Endometrium (tissue), 2 donors: ENCODE data around the gene TENM4.

Source experiments
- FAIRE-seq: peaks from 2 replicates; lab custom pipeline; 2012; peaks lifted over from hg19 to GRCh38; lab: Jason Lieb, UNC
- donor health status: control.
- donor health status: control.

Gene TENM4

DNA sequence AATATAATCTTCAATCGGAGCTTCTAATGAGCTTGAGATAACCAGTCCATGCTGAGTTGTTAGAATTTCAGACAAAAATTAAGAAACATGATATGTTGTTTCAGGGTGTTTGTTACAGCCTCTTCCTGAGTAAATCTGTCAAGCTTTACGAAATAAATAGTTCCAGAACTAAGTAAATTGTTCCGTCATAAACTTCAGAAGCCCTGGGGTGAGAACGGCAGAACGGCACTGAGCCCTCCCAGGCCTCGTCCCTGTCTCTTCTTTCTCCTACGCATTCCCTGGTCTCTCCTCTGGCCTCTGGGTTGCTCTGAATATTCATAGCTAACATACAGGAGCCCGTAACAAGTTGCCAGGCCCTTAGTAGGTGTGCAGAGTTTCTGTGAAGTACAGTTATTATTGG lies 475.4 kb downstream of the TENM4 start:
- FAIRE-seq: no peak

DNA sequence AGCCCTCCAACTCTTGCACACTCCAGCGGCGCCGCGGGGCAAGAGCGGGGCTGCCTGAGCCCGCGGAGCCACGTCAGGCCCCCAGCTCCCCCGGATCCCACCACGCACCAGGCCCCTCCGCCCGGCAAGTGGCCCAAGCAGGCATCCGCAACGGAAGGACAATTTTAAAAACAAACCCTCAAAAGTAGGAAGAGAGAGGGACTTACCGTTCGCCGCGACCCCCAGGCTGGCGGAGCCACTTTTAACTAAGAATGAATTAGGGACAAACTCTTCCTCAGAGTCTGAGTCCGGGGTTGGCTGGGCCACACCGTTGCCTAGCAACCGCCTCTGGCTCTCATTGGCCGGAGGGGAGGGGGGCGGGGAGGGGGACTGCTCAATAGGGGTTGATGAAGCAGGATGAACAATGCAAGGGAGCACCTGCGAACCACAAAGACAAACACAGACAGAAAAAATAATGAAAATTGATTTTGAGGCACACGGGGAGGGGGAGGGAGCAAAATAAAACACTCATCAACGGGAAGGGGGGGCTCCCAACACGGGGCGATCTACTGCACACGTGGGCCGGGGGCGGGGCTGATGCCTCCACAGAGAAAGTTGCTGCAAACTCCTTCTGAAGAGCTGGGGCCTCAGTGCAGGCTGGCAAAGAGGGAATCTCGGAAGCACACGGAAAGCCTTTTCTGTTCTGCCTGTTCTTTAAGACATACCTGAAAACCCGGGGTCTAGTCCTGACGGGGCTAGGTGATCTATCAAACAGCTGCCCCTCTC lies 478.7 kb downstream of the TENM4 start:
- FAIRE-seq: no peak

DNA sequence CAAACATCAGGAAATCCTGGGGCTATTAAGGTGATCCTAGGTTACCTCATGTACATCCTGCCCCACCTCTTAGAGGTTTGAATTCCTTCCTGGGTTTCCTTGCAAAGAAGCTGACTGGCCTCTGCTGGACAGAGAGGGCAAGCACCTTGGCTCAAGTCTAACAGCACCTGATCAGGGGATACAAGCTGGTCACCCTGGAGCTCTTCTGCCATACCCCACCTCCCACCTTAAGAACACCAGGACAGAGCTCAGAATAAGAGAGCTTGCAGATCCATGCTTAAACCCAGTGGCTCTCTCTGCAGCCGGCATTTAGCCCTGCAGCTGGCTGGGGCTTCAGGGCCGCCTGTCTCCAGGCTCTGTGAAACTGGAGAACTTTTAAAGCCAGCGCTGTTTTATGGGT lies 479.6 kb downstream of the TENM4 start:
- FAIRE-seq: no peak

DNA sequence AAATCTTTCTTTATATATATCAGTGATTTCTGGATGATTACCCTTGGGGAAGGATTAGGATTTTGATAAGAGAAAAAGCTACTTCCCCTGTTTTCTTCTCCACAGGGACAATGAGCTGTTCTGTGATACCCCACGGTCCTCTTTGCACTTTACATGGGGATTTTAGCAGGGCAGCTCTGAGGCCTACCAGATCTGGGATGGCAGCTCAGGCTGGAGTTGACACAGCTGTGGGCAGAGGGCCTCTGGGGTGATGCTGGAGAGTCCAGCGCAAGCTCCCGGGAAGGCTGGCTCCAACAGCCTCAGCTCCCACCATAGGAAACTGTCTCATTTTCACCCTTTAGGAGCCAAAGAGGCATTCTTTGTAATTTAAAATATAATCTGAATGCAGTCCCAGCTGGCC lies 482.4 kb downstream of the TENM4 start:
- FAIRE-seq: no peak

DNA sequence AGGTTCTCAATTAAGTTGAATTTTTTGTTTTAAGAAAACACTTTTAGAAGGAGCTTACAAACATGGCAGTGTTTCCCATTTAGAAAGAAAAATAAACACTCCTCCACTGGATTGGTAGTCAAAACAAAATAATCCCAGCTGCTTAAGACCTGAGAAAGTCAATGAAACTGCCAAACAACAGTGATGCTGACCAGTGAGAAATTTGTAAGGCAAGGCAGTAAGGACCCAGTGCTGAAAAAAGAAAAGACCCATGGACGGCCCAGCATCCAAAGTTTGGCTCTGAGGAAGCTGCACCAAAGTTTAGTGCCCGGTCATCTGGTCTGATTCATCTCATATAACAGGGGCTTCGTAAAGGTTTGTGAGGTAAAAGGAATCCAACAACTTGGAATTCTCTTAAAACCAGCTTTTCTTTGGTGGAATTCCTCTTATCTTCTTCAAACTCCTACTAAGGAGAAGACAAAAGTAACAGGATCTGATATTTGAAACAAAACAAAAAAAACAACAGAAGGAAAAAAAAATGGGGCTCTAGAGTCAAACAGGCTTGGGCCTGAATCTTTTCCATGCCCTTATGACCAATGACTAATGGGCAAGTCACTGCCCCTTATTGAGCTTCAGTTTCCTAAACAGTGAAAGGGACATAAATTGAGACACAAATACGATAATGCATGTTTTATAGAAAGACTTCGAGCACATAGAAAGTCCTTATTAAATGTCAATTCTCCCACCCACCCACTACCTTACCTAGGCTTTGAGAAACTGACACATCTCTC lies 483.2 kb downstream of the TENM4 start:
- peak; percentile 98 for FAIRE-seq

DNA sequence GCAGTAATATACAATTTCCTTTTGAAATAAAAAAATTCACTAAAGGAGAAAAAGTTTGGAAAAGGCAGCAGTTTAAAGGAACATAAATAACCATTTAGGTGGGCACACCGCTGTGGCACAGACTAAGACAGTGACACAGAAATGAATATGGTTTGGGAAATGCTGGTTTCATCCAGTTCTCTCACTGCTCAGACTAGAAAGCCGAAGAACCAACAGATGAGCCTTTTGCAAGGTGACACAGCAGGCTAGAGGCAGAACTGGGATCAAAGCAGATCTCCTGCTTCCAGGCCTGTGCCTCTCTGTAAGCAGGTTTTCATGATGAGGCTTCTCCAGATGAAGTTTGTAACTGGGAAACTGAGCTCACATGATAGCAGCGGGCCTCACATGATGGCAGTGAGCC lies 486.1 kb downstream of the TENM4 start:
- FAIRE-seq: no peak

DNA sequence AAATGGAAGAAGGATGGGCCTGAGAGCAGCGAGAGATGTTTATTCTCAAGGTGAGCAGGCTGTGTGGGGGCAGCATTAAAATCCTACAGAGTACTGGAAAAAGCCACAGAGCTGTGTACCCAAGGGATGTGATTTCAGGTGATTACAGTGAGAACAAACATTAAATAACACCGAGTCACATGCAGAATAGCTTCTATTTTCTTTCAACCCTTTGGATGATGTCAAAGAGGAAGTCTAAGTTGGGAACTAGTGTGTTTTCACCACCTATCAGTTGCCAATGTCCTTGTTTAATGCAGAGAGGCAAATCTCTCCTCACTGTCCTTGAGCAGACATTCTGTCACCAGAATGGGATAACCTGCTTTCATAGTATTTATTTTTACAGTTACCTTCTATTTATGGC lies 486.6 kb downstream of the TENM4 start:
- no peak for FAIRE-seq

DNA sequence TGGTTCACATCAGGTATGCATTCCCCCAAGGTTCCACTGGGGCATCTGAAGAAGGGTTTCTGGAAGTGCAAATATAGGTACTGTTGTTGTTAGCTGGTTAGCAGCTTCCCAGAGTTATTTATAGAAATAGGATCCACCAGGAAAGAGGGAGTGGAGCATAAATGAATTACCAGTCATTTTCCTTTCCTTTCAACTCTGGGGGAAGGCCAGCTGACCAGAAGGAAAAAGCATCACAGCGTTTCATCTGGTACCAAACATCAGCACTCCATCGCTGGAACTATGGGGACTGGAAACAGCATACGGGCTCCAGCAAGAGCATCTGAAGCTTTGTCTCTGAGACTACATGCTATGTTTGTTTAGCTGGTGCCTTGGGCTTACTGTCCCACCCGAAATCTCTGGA lies 487.9 kb downstream of the TENM4 start:
- FAIRE-seq: no peak

DNA sequence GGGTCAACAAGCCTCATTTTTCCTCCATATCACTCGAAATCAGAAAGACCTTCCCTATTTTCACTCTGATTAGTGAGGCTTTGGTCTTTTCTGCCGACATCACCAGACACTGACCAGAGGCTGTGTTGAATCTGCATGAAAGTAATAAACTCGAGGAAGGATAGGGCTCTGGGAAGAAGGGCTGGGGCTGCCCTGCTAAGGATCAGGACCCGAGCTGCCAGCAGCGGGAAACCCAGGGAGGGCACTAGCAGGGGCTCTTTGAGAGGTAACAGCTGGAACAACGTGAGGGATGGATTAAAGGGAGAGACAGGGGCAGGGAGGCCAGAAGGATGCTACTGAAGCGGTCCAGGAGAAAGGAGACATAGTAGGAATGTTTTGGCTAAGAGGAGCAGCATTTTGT lies 488.7 kb downstream of the TENM4 start:
- FAIRE-seq: no peak

DNA sequence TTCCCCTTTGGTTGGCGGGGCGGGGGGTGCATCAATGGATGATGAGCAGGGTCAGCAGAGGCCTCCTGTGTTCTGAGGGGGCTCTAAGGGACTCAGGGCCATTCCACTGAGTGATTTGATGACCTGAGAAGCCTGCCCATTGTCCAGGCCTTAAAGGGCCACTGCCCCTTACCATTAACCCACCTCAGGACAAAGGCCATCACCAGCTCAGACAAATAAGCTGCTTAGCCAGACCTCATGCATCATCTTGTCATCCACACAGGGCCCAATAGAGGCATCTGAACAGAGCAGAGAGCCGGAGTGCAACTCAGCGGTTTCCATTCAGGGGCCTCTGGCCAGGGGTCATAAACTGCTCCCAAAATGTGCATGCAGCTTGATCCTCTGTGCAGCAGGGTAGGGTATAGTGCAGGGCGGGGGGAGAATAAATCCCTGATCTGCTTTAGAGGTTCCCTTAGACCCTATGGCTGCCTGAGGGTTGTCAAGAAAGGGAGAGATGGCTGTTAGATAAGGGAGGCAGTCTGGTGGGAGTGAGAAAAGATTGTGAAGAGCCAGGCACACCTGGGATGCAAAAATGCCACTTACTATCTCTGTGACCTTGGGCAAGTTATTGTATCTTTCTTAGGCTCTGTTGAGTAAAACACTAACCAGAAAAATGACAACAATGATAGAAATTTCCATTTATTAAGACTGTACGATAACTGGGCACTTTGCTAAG lies 490.7 kb downstream of the TENM4 start:
- FAIRE-seq: no peak

DNA sequence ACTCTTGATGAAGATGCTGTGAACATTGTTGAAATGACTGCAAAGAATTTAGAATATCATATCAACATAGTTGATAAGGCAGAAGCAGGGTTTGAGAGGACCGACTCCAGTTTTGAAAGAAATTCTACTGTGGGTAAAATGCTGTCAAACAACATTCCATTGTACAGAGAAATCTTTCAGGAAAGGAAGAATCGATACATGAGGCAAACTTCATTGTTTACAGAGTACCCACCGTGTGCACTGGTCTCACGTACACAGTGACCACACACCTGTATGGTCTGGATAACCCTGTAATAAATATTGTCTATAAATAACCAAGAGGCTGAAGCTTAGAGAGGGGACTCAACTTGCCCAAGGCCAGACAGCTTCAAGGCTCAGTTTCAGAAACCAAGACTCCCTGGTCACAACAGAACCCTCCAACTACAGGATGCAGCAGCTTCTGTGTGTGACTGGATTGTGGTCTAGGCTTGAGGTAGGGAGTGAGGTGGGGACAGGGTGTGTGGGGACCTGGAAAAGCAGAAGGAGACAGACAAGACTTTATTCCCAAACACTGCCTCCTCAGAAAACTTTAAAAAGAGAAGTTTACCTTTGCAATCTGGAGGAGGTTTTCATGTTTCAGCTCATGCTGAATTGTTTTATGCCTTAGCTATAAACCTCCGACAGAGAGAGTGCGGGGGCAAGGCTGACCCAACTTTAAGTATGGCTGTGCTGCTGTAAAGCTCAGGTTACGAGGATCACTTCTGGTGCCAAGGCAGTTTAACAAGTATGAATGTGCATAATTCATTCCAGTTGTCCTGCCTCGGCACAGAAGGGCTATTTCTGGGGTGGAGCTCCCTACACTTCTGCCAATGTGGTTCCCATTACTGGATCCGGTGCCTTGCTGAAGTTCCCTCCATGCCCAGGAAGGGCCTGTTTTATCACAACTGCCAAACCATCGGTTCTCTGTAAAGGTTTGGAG lies 493.6 kb downstream of the TENM4 start:
- FAIRE-seq: peak; percentile 68

DNA sequence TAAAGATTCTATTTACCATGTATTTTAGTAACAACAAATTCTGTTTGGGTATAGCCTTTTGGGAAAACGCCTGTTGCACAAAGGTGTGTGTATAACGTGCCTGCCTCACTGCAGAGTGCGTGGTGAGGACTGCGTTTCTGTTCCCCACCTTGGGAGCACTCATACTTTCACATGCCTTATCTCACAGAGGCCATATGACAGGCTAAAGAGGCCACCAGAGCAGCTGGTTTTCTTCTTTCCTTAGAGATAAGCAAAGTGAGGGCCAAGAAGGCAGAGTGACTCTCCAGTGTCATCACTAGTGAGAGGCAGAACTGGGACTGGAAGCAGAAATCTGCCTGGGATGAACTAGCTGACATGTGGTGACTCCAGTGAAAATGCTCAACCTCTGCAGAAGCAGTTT lies 497.0 kb downstream of the TENM4 start:
- no peak for FAIRE-seq

DNA sequence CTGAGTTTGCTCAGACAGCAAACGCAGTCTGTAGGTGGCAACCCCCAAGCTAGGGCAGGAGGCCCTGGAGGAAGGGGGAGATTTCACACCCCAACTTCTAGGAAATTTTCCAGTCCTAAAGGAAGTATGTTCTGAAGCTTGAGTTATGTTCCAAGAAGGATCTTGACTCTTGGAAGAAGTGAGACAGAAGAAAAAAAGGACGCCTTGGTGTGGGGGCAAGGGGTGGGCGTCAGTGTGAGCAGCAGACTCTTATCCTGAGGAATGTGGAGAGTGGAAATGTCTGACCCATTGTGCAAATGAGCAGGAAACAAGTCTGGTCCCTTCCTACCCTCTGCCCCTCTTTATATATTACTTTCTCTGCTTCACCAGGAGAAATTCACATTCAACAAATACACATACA lies 497.7 kb downstream of the TENM4 start:
- no peak for FAIRE-seq

DNA sequence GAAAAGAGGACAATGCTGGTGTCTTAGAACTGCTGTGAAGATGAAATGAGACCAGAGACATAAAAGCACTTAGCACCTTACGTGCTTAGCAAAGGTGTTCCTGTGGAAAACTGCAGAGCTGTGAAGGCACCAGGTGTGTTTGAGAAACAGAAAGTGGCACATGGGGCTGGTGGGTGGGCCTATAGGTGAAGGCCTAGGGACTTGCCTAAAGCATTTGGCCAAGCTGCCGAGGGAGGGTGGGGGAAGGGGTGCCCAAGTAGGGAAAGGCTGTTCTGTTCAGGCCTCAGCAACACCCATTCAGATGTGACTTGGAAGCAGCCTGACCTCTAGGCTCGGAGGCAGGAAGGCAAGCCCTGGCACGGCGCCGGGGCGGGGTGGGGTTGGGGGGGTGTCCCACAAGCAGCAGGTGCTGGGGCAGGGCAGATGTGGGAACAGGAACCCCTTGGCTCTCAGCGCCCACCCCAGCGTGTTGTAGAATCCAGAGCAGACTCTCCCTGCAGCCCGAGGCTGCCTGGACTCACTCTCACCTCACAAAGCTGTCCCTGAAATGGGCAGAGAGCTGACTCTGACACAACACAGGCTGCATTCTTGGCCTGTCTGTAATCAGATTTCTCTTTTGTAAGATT lies 499.5 kb downstream of the TENM4 start:
- FAIRE-seq: no peak

DNA sequence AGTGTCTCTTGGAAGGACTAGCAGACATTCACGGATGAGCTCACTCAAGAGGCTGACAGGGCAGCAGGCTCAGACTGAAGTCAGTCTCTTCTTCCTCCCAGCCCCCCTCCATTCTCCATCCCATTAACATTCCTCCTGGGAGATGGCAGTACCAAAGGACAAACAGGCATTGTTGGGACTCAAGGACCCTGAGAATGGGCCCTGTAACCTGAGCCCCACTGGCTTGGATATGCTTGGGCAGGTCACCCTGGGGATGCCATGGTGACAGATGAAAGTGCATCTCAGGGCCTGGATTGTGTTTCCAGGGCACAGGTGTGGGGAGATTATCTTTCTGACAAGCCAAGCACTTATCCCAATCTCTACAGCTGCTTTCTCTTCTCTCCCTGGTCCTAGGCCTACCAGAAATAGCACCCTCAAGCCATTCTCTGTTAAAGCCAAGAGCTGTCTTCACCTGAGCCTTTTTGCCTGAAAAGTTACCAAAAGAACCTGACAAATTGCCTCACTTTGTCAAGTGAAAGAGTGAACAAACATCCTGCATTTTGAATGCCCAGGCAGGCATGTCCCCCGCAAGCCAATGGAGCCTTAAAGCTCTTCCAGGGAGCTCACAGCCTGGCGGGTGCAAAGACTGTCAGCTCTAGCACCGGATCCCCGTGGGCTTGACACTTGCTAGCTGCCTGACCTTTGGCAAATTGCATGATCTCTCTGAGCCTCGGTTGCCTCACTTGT lies 500.2 kb downstream of the TENM4 start:
- FAIRE-seq: no peak

DNA sequence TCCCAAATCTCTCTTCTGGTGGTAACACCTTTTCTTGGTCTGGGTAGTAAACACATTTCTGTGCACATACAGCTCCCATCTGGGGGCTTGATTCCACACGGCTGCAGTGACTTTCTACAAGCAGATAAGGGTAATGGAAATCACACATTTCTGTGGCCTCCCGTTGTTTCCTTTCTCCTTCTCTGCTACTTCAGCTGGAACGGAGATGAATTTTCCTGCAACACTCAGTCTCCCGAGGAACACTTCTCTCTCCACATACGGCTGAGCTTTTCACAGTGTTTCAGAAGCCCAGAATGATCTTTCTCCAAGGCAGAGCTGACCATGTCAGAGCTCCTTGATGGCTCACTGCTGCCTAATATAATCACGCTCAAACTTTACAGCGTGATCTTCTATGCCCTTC lies 501.9 kb downstream of the TENM4 start:
- FAIRE-seq: no peak

DNA sequence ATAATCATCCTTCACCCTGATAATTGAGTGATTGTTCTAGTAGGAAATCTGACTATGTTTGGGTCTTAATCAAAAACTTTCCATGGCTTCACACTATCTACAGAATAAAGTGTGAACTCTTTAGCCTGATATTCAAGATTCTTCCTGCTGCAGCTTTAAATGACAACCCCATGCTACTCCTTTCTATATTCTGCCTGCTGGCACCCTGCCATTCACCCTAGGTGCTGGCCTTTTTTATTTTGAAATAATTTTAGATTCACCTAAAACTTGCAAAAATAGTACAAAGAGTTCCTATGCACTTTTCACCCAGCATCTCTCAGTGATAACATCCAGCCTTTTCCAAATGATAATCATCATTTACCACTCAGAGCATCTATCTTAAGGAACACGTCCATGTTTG lies 502.8 kb downstream of the TENM4 start:
- no peak for FAIRE-seq

DNA sequence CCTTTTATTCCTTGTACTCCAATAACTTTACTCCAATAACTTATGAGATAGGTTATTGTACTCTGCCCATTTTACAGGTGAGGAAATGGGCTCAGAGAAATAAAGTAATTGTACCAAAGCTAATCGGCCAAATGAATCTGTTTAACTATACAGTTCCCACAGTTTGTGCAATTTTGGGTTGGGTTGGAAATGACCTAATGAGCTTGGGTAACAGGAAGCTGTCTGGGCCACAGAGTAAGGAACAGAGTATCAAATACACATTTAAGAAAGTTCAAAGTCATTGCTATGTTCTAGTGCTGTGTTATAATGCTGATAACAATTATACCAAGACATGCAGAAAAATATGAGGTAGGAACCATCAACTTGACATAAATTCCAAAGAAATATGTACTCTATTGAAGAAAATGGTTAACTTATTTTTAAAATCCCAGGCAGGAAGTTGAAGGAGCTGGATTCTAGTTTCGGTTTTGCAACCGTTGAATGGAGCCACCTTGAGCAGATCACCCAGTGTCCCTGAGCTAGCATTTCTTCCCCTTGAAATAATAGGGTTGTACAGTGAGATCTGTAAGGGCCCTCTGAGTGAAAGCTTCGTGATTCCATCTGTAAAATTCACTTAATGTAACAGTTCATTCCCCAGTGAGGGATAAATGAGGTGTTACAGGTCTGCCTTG lies 505.3 kb downstream of the TENM4 start:
- FAIRE-seq: no peak

DNA sequence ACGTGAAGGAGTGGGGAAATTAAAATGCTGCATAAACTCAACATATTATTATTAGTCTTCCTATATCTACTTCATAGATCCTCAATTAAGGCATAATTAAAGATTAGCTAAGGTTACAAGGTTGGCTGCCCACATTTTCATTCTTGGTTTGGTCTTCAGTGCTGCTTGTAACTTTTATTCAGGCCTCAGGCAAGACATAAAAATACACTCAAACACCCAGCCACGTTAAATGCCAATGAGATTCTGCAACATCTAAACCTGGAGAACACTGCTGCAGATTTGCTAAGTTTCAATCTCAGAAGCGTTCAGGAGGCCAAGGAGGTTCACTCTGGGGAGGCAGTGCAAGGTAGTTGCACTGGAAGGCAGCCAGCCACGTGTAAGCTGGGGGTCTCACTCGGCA lies 507.5 kb downstream of the TENM4 start:
- FAIRE-seq: no peak

DNA sequence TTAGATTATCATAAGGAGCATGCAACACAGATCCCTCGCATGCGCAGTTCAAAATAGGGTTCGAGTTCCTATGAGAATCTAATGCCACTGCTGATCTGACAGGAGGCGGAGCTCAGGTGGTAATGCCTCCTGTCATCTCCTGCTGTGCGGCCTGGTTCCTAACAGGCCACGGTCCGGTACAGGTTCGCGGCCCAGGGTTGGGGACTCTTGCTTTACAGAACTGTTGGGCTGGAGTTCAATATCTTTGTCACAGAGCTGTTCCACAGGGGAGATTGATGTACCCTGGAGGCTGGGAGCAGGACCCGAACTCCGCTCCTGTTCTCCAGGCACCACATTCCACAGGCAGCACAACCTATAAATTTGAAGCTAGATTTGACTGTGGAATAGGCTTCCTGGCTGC lies 508.1 kb downstream of the TENM4 start:
- FAIRE-seq: no peak
